Body of pancreas (tissue), 4 donors: ENCODE data around the gene CACNA1C. TPM values are rescaled to one million over a fixed set of nuclear protein-coding genes. Genes with fewer than 3 reads are reported as not detected.

Experiments used
- ATAC-seq: fragments of 150-250 bp; one replicate; pipeline ENCODE4 v1.9.1; 2016
- DNase-seq, 4 donors: peaks; one replicate each; pipeline ENCODE4 v3.0.0-alpha.2; 2019
- H3K27ac ChIP-seq, 4 donors: fragments of 200-600 bp; sonication (generic); 1 replicate in 3 of 4; 2 replicates in 1 of 4; pipeline versions ENCODE4 v1.5.1 to v1.6.1; 2016 to 2019; ENCODE audit warnings: mild to moderate bottlenecking in 1 of 4, mixed read lengths in 1 of 4, moderate library complexity in 1 of 4
- H3K27me3 ChIP-seq, 2 donors: fragments of 200-600 bp; sonication (generic); one replicate each; pipeline ENCODE4 v1.6.0; 2016; ENCODE audit warnings: mild to moderate bottlenecking in 1 of 2
- H3K36me3 ChIP-seq, 2 donors: fragments of 200-600 bp; sonication (generic); replicated peaks in 1 of 2; 2 replicates each; pipeline ENCODE4 v1.5.1; 2016; ENCODE audit warnings: low read depth in 2 of 2; ENCODE audit not compliant: insufficient read depth in 1 of 2
- H3K4me1 ChIP-seq: fragments of 200-600 bp; sonication (generic); one replicate; pipeline ENCODE4 v1.6.0; 2016
- H3K4me3 ChIP-seq, 2 donors: fragments of 200-600 bp; sonication (generic); 1 replicate in 1 of 2; 2 replicates in 1 of 2; pipeline ENCODE4 v1.5.1; 2016 to 2019
- H3K9me3 ChIP-seq, 3 donors: fragments of 200-600 bp; sonication (generic); 1 replicate in 2 of 3; 2 replicates in 1 of 3; pipeline ENCODE4 v1.5.1; 2016
- CTCF ChIP-seq, 7 experiments: fragments of 450-650 bp in 4 of 7; fragments of 200-600 bp in 3 of 7; sonication (generic) in 3 of 7; IDR thresholded peaks; one replicate each; pipeline ENCODE4 v1.5.1; 2016 to 2019; ENCODE audit warnings: antibody characterized with exemption in 7 of 7
- POLR2A ChIP-seq, 3 donors: fragments of 450-650 bp; IDR thresholded peaks; one replicate each; pipeline ENCODE4 v1.6.1; 2016; ENCODE audit warnings: antibody characterized with exemption in 3 of 3, mild to moderate bottlenecking in 2 of 3
- WGBS, 2 donors: methylation state at CpG; one replicate each; pipeline ENCODE4 v1.1.5; 2017; 5-methylcytosine and 5-hydroxymethylcytosine counted together
- intact Hi-C: fragments of 100-400 bp; cut with DNase I; formaldehyde crosslinking; loops from one replicate; pipeline ENCODE4 v1.15.1; 2023
- total RNA-seq, 2 donors: library from RNA; depleted of rRNA; stranded (reverse); fragments of >200 nt; gene quantifications; one replicate each; pipeline ENCODE4 v1.1.0, GENCODE V29; 2016

CACNA1C gene
- total RNA-seq, 2 donors from 2014 or later: 2.3 to 4.4 TPM

- Histone ChIP-seq H3K27me3 (no peaks in the 10 kb centered on the region), H3K4me3 (no peak overlapping the region), H3K9me3 (no peaks in the 10 kb centered on the region), H3K27ac (no peak overlapping the region), H3K4me1 (no peaks in the 10 kb centered on the region), H3K36me3 (no peaks in the 10 kb centered on the region)
- ATAC-seq (no peak), DNase-seq (no peak)
- 65 to 75% methylated on average over 2 of the region's 2 CpGs for WGBS, 2 donors
- intact Hi-C loops: no loop called here
- no peak for TF ChIP-seq POLR2A (IDR thresholded peaks at IDR 0.05)
- no peak for TF ChIP-seq CTCF (IDR thresholded peaks at IDR 0.05)
Measured at GRCh38 chr12:2019126-2019525, 33.7 kb upstream of the CACNA1C start.

GRCh38 chr12:2020511-2020910, 32.3 kb upstream of the CACNA1C start:
- H3K4me3 ChIP-seq: no peak overlapping the region
- no peaks in the 10 kb centered on the region for H3K27me3 ChIP-seq
- ATAC-seq (no peak), DNase-seq (no peak)
- intact Hi-C loops: no loop called here
- H3K4me1 ChIP-seq: no peaks in the 10 kb centered on the region
- no peaks in the 10 kb centered on the region for H3K9me3 ChIP-seq
- no peak overlapping the region for H3K27ac ChIP-seq
- 80 to 87% methylated on average over 3 of the region's 3 CpGs for WGBS, 2 donors
- TF ChIP-seq CTCF (IDR thresholded peaks at IDR 0.05) (no peak), POLR2A (IDR thresholded peaks at IDR 0.05) (no peak)
- H3K36me3 ChIP-seq: no peaks in the 10 kb centered on the region

- no peaks in the 10 kb centered on the region for H3K4me1 ChIP-seq
- H3K27me3 ChIP-seq: no peaks in the 10 kb centered on the region
- 19 to 28% methylated on average over 3 of the region's 3 CpGs for WGBS, 2 donors
- DNase-seq: no peak
- no peak for TF ChIP-seq CTCF (IDR thresholded peaks at IDR 0.05)
- no peak for TF ChIP-seq POLR2A (IDR thresholded peaks at IDR 0.05)
- no peaks in the 10 kb centered on the region for H3K9me3 ChIP-seq
- peak; percentile 48 for ATAC-seq
- intact Hi-C loops: no loop called here
- H3K4me3 ChIP-seq: no peak overlapping the region
- H3K27ac ChIP-seq: no peak overlapping the region
- H3K36me3 ChIP-seq: no peaks in the 10 kb centered on the region
Measured at GRCh38 chr12:2023365-2023764, 29.4 kb upstream of the CACNA1C start.

- no peak for TF ChIP-seq CTCF (IDR thresholded peaks at IDR 0.05)
- no peak for TF ChIP-seq POLR2A (IDR thresholded peaks at IDR 0.05)
- no peaks in the 10 kb centered on the region for H3K27me3 ChIP-seq
- intact Hi-C loops: no loop called here
- no peaks in the 10 kb centered on the region for H3K36me3 ChIP-seq
- DNase-seq: no peak
- H3K27ac ChIP-seq: no peak overlapping the region
- ATAC-seq: no peak
- WGBS, 2 donors: 51% methylated on average over 4 of the region's 4 CpGs
- H3K4me3 ChIP-seq: no peak overlapping the region
- no peaks in the 10 kb centered on the region for H3K9me3 ChIP-seq
- H3K4me1 ChIP-seq: no peaks in the 10 kb centered on the region
Measured at GRCh38 chr12:2027351-2027750, 25.4 kb upstream of the CACNA1C start.

- no peaks in the 10 kb centered on the region for H3K36me3 ChIP-seq
- 79 to 88% methylated on average over 2 to 3 of the region's 3 CpGs for WGBS, 2 donors
- H3K27me3 ChIP-seq: no peaks in the 10 kb centered on the region
- no peak for TF ChIP-seq POLR2A (IDR thresholded peaks at IDR 0.05)
- TF ChIP-seq CTCF (IDR thresholded peaks at IDR 0.05): no peak
- intact Hi-C loops: loop anchor here (10.0 kb wide), 1 partner anchor 225 kb away; no protein-coding TSS in a partner anchor
- no peak overlapping the region for H3K4me3 ChIP-seq
- H3K4me1 ChIP-seq: peaks cover 4% of the 10 kb centered on the region
- no peaks in the 10 kb centered on the region for H3K9me3 ChIP-seq
- H3K27ac ChIP-seq: no peak overlapping the region
- DNase-seq: no peak
- ATAC-seq: no peak
Measured at GRCh38 chr12:2029851-2030250, 22.9 kb upstream of the CACNA1C start.
